ENCODE measurements around the gene UGDH.

DNA sequence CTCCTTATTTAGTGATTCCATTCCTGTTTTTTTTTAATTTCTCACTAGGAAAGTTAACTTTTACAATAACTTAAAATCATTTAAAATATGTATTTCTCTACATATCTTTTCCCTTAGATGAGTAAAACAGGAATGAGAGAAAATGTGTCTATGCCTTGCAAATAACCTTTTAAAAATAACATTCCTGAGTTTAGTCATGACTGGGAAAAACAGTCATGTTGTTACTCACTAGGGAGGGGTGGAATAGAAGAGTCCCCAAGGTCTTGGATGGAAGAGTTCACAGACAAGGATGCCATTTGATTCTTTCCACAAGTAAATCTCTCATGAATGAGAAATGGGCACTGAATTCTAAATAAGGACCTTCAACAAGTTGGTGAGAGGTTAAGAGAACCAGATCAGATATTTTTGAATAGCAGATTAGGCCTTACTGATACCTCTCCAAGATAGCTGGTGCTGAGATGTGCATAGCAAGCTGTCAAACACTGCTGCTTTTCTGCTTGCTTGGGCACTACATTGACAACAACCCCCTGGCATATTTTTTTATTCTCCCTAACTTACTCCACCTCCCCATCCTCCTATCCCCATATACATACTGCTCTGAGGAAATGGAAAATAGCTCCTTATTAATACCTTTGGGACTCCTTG is 25.1 kb downstream of the UGDH start:
- no peak for TF ChIP-seq CTCF (IDR thresholded peaks at IDR 0.05)
- TF ChIP-seq EZH2phosphoT487 (IDR thresholded peaks at IDR 0.05), result no peak

Data from neural progenitor cell (in vitro differentiated cells).